Measurements from ENCODE around the gene RASSF3. TPM values are rescaled to one million over a fixed set of nuclear protein-coding genes. Genes with fewer than 3 reads are reported as not detected.

RASSF3 gene
- total RNA-seq, 1 donor from 2014 or later = 29.5 TPM

DNA sequence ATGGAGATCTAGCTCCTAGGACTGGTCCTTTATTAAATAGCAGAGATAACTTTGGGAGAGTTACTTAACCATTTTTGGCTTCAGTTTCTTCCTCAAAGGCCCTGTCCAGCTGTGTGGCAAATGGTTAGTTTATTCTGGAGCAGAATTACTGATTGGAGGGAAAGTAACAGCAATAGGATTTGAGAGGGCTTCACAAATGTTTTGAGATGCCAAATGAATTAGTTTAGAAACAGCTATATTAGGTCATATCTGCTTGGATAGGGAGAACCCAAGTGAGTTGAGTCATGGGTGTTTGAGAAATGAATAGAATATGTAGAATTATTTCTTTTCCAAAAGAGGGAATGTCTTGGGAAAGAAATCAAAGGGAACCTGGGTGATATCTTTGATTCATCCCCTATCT, 17.5 kb downstream of the RASSF3 start:
- TF ChIP-seq POLR2A (IDR thresholded peaks at IDR 0.05) (no peak), POLR2AphosphoS5 (IDR thresholded peaks at IDR 0.05; ENCODE audit: insufficient read depth in 1 of 2, low read depth in 1 of 2) (no peak)
- Histone ChIP-seq H3K4me3 (no peak overlapping the region), H3K9me3 (no peaks in the 10 kb centered on the region), H3K27me3 (no peaks in the 10 kb centered on the region), H3K36me3 (peaks cover 0 to 3% of the 10 kb centered on the region in 2 donors), H3K27ac (peak overlapping the region; percentile 15), H3K4me1 (peaks cover 40% of the 10 kb centered on the region)
- no peak for DNase-seq (ENCODE audit: extremely low spot score in 2 of 2)
- intact Hi-C loops (cut with DNase I) = no loop called here

DNA sequence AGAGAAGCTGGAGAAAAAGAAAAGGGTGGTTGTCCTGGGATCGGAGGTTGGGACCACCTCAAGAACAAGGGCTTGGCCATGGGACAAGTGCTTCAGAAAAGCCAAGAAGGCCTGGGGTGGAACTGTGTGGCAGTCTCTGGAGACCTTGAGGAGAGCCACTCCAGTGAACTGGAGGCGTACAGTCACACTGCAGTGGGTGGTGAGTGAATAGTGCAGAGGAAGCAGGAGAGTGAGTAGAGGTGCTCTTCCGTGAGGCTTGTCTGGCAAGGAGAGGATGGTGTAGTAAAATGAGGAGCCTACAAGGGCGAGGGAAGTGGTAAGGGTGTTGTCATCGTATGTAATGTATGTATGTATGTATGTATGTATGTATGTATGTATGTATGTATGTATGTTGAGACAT, 20.9 kb downstream of the RASSF3 start:
- intact Hi-C loops (cut with DNase I) = no loop called here

GRCh38 chr12:64633011-64633939, 23.0 kb downstream of the RASSF3 start:
- H3K27me3 ChIP-seq = no peaks in the 10 kb centered on the region
- intact Hi-C loops (cut with DNase I) = no loop called here

More for the DNA sequence above, 20.9 kb downstream of the RASSF3 start:
- no peaks in the 10 kb centered on the region for H3K27me3 ChIP-seq
- peaks cover 0 to 3% of the 10 kb centered on the region in 2 donors for H3K36me3 ChIP-seq
- TF ChIP-seq, protein P1, sequence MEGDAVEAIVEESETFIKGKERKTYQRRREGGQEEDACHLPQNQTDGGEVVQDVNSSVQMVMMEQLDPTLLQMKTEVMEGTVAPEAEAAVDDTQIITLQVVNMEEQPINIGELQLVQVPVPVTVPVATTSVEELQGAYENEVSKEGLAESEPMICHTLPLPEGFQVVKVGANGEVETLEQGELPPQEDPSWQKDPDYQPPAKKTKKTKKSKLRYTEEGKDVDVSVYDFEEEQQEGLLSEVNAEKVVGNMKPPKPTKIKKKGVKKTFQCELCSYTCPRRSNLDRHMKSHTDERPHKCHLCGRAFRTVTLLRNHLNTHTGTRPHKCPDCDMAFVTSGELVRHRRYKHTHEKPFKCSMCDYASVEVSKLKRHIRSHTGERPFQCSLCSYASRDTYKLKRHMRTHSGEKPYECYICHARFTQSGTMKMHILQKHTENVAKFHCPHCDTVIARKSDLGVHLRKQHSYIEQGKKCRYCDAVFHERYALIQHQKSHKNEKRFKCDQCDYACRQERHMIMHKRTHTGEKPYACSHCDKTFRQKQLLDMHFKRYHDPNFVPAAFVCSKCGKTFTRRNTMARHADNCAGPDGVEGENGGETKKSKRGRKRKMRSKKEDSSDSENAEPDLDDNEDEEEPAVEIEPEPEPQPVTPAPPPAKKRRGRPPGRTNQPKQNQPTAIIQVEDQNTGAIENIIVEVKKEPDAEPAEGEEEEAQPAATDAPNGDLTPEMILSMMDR (IDR thresholded peaks at IDR 0.05) = no peak
- TF ChIP-seq POLR2AphosphoS5 (IDR thresholded peaks at IDR 0.05; ENCODE audit: insufficient read depth in 1 of 2, low read depth in 1 of 2) (no peak), POLR2A (IDR thresholded peaks at IDR 0.05) (no peak)
- no peak for DNase-seq (ENCODE audit: extremely low spot score in 2 of 2)
- H3K4me1 ChIP-seq = peaks cover 15% of the 10 kb centered on the region
- no peaks in the 10 kb centered on the region for H3K9me3 ChIP-seq
- H3K27ac ChIP-seq = no peak overlapping the region
- no peak overlapping the region for H3K4me3 ChIP-seq

GRCh38 chr12:64633940-64634337, 23.6 kb downstream of the RASSF3 start:
- TF ChIP-seq POLR2A (IDR thresholded peaks at IDR 0.05) = no peak
- no peak for TF ChIP-seq POLR2AphosphoS5 (IDR thresholded peaks at IDR 0.05; ENCODE audit: insufficient read depth in 1 of 2, low read depth in 1 of 2)
- TF ChIP-seq, protein P1 (IDR thresholded peaks at IDR 0.05) = no peak
- no peaks in the 10 kb centered on the region for H3K9me3 ChIP-seq
- no peak overlapping the region for H3K4me3 ChIP-seq
- intact Hi-C loops (cut with DNase I) = no loop called here
- no peak for DNase-seq (ENCODE audit: extremely low spot score in 2 of 2)
- H3K27me3 ChIP-seq = no peaks in the 10 kb centered on the region
- peaks cover 0 to 3% of the 10 kb centered on the region in 2 donors for H3K36me3 ChIP-seq
- peaks cover 10% of the 10 kb centered on the region for H3K4me1 ChIP-seq
- H3K27ac ChIP-seq = no peak overlapping the region

More at GRCh38 chr12:64633011-64633939, 23.0 kb downstream of the RASSF3 start:
- H3K27ac ChIP-seq = no peak overlapping the region
- H3K9me3 ChIP-seq = no peaks in the 10 kb centered on the region
- peaks cover 6% of the 10 kb centered on the region for H3K4me1 ChIP-seq
- peaks cover 0 to 3% of the 10 kb centered on the region in 2 donors for H3K36me3 ChIP-seq
- no peak for TF ChIP-seq POLR2A (IDR thresholded peaks at IDR 0.05)
- TF ChIP-seq, protein P1 (IDR thresholded peaks at IDR 0.05) = no peak
- no peak for TF ChIP-seq POLR2AphosphoS5 (IDR thresholded peaks at IDR 0.05; ENCODE audit: insufficient read depth in 1 of 2, low read depth in 1 of 2)
- no peak for DNase-seq (ENCODE audit: extremely low spot score in 2 of 2)
- no peak overlapping the region for H3K4me3 ChIP-seq

- Histone ChIP-seq H3K36me3 (no peaks in the 10 kb centered on the region), H3K9me3 (no peaks in the 10 kb centered on the region), H3K27ac (no peak overlapping the region), H3K4me3 (no peak overlapping the region), H3K27me3 (no peaks in the 10 kb centered on the region), H3K4me1 (peaks cover 12% of the 10 kb centered on the region)
- intact Hi-C loops (cut with DNase I) = no loop called here
- TF ChIP-seq POLR2A (IDR thresholded peaks at IDR 0.05) (no peak), POLR2AphosphoS5 (IDR thresholded peaks at IDR 0.05; ENCODE audit: insufficient read depth in 1 of 2, low read depth in 1 of 2) (no peak)
- TF ChIP-seq, protein P1 (IDR thresholded peaks at IDR 0.05) = no peak
- no peak for DNase-seq (ENCODE audit: extremely low spot score in 2 of 2)
These were observed 24.3 kb downstream of the RASSF3 start for GRCh38 chr12:64634508-64635092.
